HFF-Myc (cell line): ENCODE results near the gene PSD4.

Experiments used
- DNase-seq: peaks from one replicate; pipeline ENCODE4 v3.0.0-alpha.2; 2011; ENCODE audit warnings: low read depth; ENCODE audit errors: extremely low read depth
- H3K4me3 ChIP-seq: replicated peaks from 2 replicates; pipeline ENCODE4 v1.5.1; 2011; ENCODE audit warnings: low read depth, mild to moderate bottlenecking, control low read depth, low read length
- CTCF ChIP-seq: IDR thresholded peaks from 2 replicates; pipeline ENCODE4 v1.5.1; 2012; ENCODE audit warnings: mild to moderate bottlenecking, low read depth, low read length, control low read depth; ENCODE audit errors: missing control alignments

Gene PSD4

GRCh38 chr2:113169586-113169985 is 4.2 kb upstream of the PSD4 start:
- no peak overlapping the region for H3K4me3 ChIP-seq
- no peak for DNase-seq

GRCh38 chr2:113171334-113172075 is 2.3 kb upstream of the PSD4 start:
- H3K4me3 ChIP-seq: no peak overlapping the region
- DNase-seq: no peak
- TF ChIP-seq CTCF: no peak

More at GRCh38 chr2:113169586-113169985, 4.2 kb upstream of the PSD4 start:
- no peak for TF ChIP-seq CTCF

- no peak for DNase-seq
- H3K4me3 ChIP-seq: no peak overlapping the region
- TF ChIP-seq CTCF: no peak
Measured at GRCh38 chr2:113172721-113173541, 840 bp upstream of the PSD4 start.

GRCh38 chr2:113174376-113174750 is 592 bp downstream of the PSD4 start:
- no peak overlapping the region for H3K4me3 ChIP-seq
- TF ChIP-seq CTCF: no peak
- no peak for DNase-seq

DNA sequence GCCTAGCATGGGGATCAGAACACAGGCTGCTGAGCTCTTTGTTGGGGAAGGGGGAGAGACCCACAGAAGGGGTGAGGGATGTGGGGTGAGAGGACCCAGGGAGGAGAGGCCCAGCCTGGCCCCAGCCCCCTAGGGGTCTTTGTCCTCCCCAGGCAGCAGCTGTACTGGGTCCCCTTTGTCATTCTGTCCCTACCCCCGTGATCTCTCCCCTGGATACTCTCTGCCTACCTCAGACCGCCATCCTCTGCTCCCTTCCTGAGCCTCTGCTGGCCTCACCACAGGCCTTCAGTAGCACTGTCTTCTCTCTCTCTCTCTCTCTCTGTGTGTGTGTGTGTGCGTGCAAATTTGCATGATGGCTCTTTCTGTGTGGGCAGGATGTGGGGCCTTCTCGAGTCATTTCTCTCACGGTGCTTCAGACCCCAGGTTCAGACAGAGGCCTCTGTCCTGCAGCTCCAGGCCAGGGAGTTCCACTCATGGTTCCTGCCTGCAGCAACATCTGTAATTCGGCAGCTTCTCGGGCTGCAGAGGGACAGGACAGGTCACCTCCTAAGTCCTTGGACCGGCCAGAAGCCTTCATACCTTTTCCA is 1.4 kb downstream of the PSD4 start:
- H3K4me3 ChIP-seq: no peak overlapping the region
- no peak for TF ChIP-seq CTCF
- no peak for DNase-seq

GRCh38 chr2:113175736-113176695 is 2.2 kb downstream of the PSD4 start:
- no peak for TF ChIP-seq CTCF
- no peak for DNase-seq
- H3K4me3 ChIP-seq: no peak overlapping the region
